Measurements from ENCODE around the gene H19. TPM values are rescaled to one million over a fixed set of nuclear protein-coding genes. Genes with fewer than 3 reads are reported as not detected.

The H19 gene
- total RNA-seq, 1 donor from 2014 or later: 46.9 TPM

DNA sequence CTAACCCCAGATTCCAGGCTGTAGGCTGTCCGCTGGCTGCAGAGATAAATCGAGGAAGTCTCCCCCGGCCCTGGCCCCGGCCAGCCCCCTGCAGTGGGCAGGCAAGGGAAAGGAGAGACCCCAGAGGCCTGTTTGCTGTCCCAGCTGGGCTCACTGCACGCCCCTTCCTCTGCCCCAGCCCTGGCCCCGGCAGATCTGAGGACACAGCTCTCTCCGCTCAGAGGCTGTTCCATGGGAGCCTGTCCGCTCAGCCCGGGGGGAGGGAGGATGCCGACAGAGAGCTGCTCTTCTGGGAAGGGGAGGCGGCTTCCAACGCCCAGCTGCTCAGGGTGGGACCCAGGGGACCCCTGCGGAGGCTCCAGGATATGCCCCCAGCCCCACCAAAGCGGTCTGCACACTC is 37.7 kb upstream of the H19 start:
- no peak overlapping the region for H3K27ac Mint-ChIP-seq (ENCODE audit: unreplicated experiment)
- H3K4me3 Mint-ChIP-seq (ENCODE audit: unreplicated experiment): no peak overlapping the region
- TF ChIP-seq, protein P1, sequence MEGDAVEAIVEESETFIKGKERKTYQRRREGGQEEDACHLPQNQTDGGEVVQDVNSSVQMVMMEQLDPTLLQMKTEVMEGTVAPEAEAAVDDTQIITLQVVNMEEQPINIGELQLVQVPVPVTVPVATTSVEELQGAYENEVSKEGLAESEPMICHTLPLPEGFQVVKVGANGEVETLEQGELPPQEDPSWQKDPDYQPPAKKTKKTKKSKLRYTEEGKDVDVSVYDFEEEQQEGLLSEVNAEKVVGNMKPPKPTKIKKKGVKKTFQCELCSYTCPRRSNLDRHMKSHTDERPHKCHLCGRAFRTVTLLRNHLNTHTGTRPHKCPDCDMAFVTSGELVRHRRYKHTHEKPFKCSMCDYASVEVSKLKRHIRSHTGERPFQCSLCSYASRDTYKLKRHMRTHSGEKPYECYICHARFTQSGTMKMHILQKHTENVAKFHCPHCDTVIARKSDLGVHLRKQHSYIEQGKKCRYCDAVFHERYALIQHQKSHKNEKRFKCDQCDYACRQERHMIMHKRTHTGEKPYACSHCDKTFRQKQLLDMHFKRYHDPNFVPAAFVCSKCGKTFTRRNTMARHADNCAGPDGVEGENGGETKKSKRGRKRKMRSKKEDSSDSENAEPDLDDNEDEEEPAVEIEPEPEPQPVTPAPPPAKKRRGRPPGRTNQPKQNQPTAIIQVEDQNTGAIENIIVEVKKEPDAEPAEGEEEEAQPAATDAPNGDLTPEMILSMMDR (IDR thresholded peaks at IDR 0.05; ENCODE audit: partially characterized antibody, unreplicated experiment): no peak
- no peaks in the 10 kb centered on the region for H3K9me3 Mint-ChIP-seq (ENCODE audit: unreplicated experiment)
- H3K27me3 Mint-ChIP-seq (ENCODE audit: unreplicated experiment): no peaks in the 10 kb centered on the region
- H3K4me1 Mint-ChIP-seq (ENCODE audit: low read depth, unreplicated experiment): no peaks in the 10 kb centered on the region
- H3K36me3 Mint-ChIP-seq (ENCODE audit: unreplicated experiment): no peaks in the 10 kb centered on the region
- no peak for DNase-seq

DNA sequence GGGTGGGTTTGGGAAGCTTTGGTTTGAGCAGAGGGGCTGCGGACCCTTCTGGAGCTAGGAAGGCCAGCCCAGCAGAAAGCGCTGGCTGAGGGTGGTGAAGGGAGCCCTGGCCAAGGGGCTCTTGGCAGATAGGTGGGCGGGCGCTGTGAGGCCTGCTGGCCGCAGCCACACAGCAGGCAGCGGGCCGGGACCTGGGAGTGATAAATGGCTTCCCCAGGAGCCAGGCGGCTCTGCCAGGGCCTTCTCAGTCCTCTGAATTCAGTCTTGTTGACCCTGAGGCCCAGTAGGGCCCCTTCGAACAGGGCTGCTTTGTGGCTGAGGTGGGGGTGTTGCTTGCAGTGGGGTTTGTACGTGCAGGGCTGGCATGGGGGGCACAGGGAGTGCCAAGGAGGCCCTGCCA is 33.4 kb upstream of the H19 start:
- Mint-ChIP-seq H3K36me3 (ENCODE audit: unreplicated experiment) (no peaks in the 10 kb centered on the region), H3K4me3 (ENCODE audit: unreplicated experiment) (no peak overlapping the region), H3K9me3 (ENCODE audit: unreplicated experiment) (no peaks in the 10 kb centered on the region), H3K27me3 (ENCODE audit: unreplicated experiment) (no peaks in the 10 kb centered on the region), H3K27ac (ENCODE audit: unreplicated experiment) (no peak overlapping the region), H3K4me1 (ENCODE audit: low read depth, unreplicated experiment) (no peaks in the 10 kb centered on the region)
- TF ChIP-seq, protein P1 (IDR thresholded peaks at IDR 0.05; ENCODE audit: partially characterized antibody, unreplicated experiment): no peak
- DNase-seq: no peak

DNA sequence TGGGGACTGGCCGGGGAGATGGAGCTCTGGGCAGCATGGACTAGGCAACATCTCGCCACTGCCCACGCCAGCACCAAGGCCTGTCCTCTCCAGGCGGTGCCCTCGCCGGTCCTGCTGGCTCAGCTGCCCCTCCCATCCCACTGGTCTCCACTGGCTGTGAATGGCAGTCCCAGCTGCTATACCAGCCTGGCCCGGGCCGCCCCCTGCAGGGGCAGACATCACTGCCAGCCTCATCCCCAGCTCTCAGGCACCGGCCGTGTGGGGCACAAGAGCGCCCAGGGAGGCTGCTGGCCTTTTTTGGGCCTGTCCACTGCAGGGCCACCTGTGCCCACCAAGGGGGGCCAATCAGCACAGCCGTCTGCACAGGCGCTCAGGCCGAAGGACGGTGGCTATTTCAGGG is 30.1 kb upstream of the H19 start:
- TF ChIP-seq, protein P1 (IDR thresholded peaks at IDR 0.05; ENCODE audit: partially characterized antibody, unreplicated experiment): no peak
- H3K27ac Mint-ChIP-seq (ENCODE audit: unreplicated experiment): no peak overlapping the region
- no peaks in the 10 kb centered on the region for H3K9me3 Mint-ChIP-seq (ENCODE audit: unreplicated experiment)
- H3K36me3 Mint-ChIP-seq (ENCODE audit: unreplicated experiment): no peaks in the 10 kb centered on the region
- DNase-seq: no peak
- no peaks in the 10 kb centered on the region for H3K27me3 Mint-ChIP-seq (ENCODE audit: unreplicated experiment)
- H3K4me1 Mint-ChIP-seq (ENCODE audit: low read depth, unreplicated experiment): no peaks in the 10 kb centered on the region
- no peak overlapping the region for H3K4me3 Mint-ChIP-seq (ENCODE audit: unreplicated experiment)

DNA sequence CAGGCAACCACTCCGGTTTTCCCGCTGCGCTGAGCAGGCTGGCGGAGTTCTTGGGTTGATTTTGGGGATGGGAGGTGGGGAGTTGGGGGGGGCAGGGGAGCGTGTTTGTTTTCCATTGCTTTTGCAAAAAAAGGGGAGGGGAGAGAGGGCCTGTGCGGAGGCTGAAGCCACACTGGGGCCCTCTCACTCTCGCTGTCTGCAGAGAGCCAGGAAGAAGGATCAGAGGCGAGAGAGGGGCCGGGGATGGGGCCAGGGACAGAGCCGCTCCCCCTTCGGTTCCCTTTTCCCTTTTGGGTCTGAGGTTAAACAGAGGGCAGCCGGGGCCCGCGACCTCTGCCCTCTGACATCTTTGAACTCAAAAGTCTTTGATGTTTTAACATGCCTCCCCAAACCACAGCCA is 17.4 kb upstream of the H19 start:
- TF ChIP-seq, protein P1 (IDR thresholded peaks at IDR 0.05; ENCODE audit: partially characterized antibody, unreplicated experiment): no peak
- no peak overlapping the region for H3K4me3 Mint-ChIP-seq (ENCODE audit: unreplicated experiment)

DNA sequence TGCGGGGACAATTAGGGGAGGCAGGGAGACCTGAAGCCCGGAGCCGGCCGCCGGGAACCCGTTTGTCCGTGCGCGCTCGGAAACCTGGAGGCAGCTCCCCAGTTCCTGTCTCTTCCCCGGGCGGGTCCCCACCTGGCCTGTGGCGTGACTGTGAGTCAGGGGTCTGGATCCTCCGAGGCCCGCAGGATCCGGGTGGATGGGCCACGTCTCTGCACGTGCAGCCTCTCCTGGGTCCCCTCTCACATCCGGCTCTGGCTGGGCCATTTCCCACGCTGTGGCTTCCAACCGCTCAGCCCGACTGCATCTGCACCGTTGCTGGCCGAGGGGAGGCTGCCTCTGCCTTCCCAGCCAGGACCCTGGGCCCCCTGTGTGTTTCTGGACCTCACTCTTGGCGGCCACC is 14.8 kb upstream of the H19 start:
- Mint-ChIP-seq H3K4me1 (ENCODE audit: low read depth, unreplicated experiment) (no peaks in the 10 kb centered on the region), H3K36me3 (ENCODE audit: unreplicated experiment) (no peaks in the 10 kb centered on the region), H3K27ac (ENCODE audit: unreplicated experiment) (no peak overlapping the region), H3K27me3 (ENCODE audit: unreplicated experiment) (no peaks in the 10 kb centered on the region), H3K4me3 (ENCODE audit: unreplicated experiment) (no peak overlapping the region), H3K9me3 (ENCODE audit: unreplicated experiment) (no peaks in the 10 kb centered on the region)
- TF ChIP-seq, protein P1 (IDR thresholded peaks at IDR 0.05; ENCODE audit: partially characterized antibody, unreplicated experiment): no peak
- no peak for DNase-seq

More for the DNA sequence above, 17.4 kb upstream of the H19 start:
- H3K4me1 Mint-ChIP-seq (ENCODE audit: low read depth, unreplicated experiment): no peaks in the 10 kb centered on the region
- H3K27me3 Mint-ChIP-seq (ENCODE audit: unreplicated experiment): no peaks in the 10 kb centered on the region
- no peak overlapping the region for H3K27ac Mint-ChIP-seq (ENCODE audit: unreplicated experiment)
- H3K36me3 Mint-ChIP-seq (ENCODE audit: unreplicated experiment): no peaks in the 10 kb centered on the region
- H3K9me3 Mint-ChIP-seq (ENCODE audit: unreplicated experiment): no peaks in the 10 kb centered on the region
- DNase-seq: no peak
